GM21423 (cell line): ENCODE results near the gene MFSD2B.
"Not testable (repeated sequence)": the region's sequence is repeated elsewhere in the genome, so short reads cannot be mapped to it uniquely, and the experiment has no call there.

ENCODE experiments used
- ATAC-seq: cut with Tn5 transposase; IDR thresholded peaks from one replicate; pipeline ENCODE4 v1.9.1; 2021; ENCODE audit warnings: mild to moderate bottlenecking, moderate library complexity; ENCODE audit not compliant: unreplicated experiment

The MFSD2B gene

GRCh38 chr2:24017711-24018110, 7.8 kb downstream of the MFSD2B start:
- ATAC-seq: no peak

- ATAC-seq: no peak
These were observed 8.4 kb downstream of the MFSD2B start for GRCh38 chr2:24018241-24018640.

DNA sequence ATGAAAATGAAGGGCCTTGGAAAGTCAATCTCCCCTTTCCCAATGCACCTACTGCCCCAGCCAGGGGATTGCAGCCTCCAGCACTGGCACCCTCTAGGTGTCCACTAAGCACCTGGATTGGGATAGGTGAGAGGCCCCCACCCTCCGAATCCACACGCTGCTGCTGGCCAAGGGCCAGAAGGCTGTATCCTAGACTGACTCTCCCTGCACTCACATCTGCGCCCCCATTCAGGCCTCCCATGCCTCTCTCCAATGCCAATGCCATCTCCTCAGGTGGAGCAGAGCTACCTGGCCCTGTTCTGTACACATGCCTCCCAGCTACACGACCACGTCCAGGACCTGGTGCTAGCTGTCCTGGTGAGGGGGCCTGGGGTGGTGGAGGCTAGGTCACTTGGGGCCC, 9.8 kb downstream of the MFSD2B start:
- no peak for ATAC-seq

DNA sequence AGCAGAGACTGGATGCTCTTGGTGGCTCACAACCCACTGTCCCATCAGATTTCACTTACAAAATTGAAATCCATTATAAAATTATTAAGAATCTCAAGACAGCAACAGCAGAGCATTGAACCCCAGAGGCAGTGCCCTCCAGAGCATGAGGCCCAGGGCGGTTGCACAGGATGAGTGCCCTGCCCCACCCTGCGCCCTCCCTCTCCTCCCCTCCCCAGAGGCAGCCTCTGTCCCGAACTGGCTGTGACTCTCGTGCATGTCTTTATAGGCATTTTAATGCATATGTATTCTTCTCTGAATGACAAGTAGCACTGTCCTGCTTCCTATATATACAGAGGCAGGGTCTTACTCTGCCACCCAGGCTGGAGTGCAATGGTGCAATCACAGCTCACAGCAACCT, 10.4 kb downstream of the MFSD2B start:
- no peak for ATAC-seq

- no peak for ATAC-seq
These were observed 11.5 kb downstream of the MFSD2B start for GRCh38 chr2:24021122-24021998.

GRCh38 chr2:24022324-24022974, 12.6 kb downstream of the MFSD2B start:
- no peak for ATAC-seq

DNA sequence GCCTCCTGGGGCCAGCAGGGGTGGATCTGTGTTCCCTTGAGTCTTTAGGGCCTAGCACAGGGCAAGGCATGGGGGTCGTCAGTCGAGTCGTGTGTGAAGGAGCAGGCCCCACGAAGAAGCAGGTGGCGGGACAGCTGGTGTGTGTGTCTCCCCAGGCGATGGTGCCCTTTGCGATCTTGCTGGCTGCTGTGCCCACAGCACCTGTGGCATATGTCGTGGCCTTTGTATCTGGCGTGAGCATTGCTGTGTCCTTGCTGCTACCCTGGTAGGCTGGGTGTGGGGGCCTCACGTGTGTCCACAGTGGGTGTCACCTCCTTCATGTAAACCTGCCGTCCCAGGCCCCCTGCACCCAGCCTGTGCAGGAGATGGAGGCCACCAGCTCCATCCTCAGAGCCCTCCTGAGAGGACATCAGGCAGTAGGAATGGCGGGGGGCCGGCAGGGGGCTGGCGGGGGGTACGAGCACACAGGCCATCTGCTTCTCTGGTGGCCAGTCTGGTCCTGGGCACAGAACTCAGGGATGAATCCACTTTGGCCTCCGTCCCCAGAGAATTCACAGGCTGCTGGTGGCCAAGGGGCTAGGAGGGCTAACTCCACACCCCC, 13.2 kb downstream of the MFSD2B start:
- ATAC-seq: no peak

DNA sequence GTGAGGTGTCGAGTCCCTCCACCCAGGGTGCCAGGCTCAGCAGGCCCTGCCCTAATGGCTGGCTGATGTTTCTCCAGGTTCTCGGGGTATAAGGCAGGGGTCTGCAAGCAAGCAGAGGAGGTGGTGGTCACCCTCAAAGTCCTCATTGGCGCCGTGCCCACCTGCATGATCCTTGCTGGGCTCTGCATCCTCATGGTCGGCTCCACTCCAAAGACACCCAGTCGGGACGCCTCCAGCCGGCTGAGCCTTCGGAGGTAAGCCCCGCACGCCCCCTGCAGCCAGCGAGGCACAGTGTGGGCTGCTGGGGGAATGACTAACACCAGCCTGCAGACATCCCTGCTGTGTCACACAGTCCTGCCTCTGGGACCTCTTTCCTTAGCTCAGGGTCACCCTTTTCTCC, 14.1 kb downstream of the MFSD2B start:
- no peak for ATAC-seq

DNA sequence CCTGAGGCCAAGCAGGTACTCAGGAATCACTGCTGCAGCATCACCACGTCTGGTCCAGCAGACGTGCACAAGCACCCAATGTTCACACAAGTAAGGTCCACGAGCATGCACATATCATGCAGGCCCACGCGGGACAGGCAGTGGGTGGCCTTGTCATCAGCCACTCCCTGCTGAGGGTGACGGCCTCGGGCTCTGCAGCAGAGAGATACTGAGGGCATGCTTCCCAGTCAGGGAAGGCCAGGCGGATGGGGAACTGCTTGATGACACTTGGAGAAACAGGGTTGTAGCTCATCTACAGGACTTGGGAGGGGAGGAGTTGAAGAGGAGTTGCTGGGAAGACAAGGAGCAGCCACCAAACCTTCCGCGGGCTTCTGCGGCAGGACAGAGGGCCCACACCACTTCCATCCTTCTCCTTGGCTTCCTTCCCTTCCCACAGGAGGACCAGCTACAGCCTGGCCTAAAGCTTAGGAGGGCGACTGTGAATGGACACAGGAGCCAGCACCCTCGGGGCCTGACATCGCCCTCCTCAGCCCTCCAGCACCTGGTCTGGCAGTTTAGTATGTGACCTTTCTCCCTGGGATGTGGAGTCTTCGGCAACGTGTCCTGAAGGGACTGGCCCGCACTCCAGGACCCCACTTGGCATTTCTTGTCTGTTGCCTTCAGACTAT, 15.2 kb downstream of the MFSD2B start:
- ATAC-seq: no peak

- no peak for ATAC-seq
These were observed 16.3 kb downstream of the MFSD2B start for GRCh38 chr2:24026233-24026632.

GRCh38 chr2:24038786-24039499, 29.1 kb downstream of the MFSD2B start:
- ATAC-seq: no peak

- no peak for ATAC-seq
These were observed 30.6 kb downstream of the MFSD2B start for GRCh38 chr2:24040511-24040910.

DNA sequence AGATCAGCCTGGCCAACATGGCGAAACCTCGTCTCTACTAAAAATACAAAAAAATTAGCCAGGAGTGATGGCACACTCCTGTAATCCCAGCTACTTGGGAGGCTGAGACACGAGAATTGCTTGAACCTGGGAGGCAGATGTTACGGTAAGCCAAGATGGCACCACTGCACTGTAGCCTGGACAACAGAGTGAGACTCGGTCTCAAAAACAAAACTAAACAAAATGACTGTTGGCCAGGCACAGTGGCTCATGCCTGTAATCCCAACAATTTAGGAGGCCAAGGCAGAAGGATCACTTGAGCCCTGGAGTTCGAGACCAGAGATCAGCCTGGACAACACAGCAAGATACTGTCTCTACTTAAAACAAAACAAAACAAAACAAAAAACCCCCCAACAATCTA, 33.2 kb downstream of the MFSD2B start:
- ATAC-seq: not testable (repeated sequence)

- no peak for ATAC-seq
These were observed 35.9 kb downstream of the MFSD2B start for GRCh38 chr2:24045511-24046508.

GRCh38 chr2:24046599-24046929, 36.7 kb downstream of the MFSD2B start:
- ATAC-seq: no peak

DNA sequence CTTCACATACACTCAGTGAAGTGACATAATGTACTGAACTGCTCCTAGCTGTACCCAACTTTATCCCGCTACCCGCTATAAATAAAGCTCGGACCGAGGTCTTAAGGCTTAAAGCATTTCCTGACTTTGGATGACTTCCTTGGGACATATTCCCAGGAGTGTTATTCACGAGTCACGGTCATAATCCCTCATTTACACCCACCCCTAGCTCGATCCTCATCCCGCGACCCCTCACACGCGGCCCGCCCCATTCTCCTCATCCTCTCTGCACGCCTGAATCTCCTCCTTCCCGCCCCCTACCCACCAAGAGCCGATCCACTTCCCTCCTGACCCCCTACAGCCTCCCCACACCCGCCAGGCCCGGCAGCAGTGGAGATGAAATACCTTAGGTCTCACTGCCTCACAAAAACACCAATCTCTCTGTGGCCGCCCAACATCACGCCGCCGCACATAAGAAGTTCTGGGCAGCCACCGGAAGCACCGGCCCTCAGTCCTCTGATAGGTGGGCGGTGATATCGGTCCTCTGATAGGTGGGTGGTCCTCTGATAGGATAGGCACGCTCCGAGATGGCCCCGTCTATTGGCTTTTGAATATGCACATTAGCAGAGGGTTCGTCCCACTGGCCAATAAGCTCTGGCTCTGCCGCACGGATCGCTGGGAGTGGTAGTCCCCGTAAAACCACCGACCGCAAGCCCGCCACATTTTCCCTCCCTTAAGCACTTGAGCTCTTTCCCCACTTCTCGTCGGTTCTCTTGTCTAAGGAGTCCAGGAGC, 37.2 kb downstream of the MFSD2B start, which contains the start of gene WDCP:
Gene WDCP, minus strand, starts transcription at position 462 of the 773 bp plus-strand sequence. CDS start 7,897 bp downstream, outside the sequence.
- peak; percentile 100 for ATAC-seq

GRCh38 chr2:24047703-24048033, 37.8 kb downstream of the MFSD2B start:
- ATAC-seq: no peak

- no peak for ATAC-seq
These were observed 39.0 kb downstream of the MFSD2B start for GRCh38 chr2:24048769-24049484.
